Neural cell (in vitro differentiated cells): ENCODE results near the gene EYA4.

Source experiments
- EZH2 ChIP-seq: fragments of 200-600, 300-800 bp; shearing (Covaris generic), sonication (generic); IDR thresholded peaks from 2 replicates; pipeline ENCODE4 v1.6.1; 2014; ENCODE audit warnings: antibody characterized with exemption, low read length, borderline replicate concordance, mild to moderate bottlenecking; ENCODE audit not compliant: insufficient read depth, poor library complexity, severe bottlenecking
- TAF1 ChIP-seq: IDR thresholded peaks from 2 replicates; pipeline ENCODE4 v1.6.1; 2012; ENCODE audit warnings: low read depth
- TF ChIP-seq, protein P1 (sequence below): fragments of 450-650 bp; IDR thresholded peaks from 2 replicates; pipeline ENCODE4 v1.5.1; 2014; ENCODE audit warnings: antibody characterized with exemption, mild to moderate bottlenecking, moderate library complexity; ENCODE audit not compliant: poor library complexity, severe bottlenecking

DNA sequence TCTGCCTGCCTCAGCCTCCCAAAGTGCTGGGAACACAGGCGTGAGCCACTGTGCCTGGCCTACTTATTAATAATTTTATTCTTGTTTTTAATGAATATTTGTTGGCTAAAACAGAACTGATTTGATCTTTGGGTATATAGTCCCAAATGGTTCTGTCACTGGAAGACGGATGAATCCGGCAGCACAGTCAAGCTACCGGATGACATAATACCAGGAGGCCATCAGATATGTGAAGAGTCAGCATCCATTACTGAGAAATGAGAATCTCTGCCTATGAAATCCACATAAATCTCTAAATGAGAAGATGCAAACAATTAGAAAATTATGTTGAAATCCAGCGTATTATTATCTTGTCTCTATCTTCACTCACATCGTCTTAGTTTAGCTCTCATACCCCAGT lies 263.0 kb downstream of the EYA4 start:
- TF ChIP-seq TAF1 = no peak
- no peak for TF ChIP-seq EZH2
- TF ChIP-seq, protein P1, sequence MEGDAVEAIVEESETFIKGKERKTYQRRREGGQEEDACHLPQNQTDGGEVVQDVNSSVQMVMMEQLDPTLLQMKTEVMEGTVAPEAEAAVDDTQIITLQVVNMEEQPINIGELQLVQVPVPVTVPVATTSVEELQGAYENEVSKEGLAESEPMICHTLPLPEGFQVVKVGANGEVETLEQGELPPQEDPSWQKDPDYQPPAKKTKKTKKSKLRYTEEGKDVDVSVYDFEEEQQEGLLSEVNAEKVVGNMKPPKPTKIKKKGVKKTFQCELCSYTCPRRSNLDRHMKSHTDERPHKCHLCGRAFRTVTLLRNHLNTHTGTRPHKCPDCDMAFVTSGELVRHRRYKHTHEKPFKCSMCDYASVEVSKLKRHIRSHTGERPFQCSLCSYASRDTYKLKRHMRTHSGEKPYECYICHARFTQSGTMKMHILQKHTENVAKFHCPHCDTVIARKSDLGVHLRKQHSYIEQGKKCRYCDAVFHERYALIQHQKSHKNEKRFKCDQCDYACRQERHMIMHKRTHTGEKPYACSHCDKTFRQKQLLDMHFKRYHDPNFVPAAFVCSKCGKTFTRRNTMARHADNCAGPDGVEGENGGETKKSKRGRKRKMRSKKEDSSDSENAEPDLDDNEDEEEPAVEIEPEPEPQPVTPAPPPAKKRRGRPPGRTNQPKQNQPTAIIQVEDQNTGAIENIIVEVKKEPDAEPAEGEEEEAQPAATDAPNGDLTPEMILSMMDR = no peak
